Pancreas (tissue), 10 donors: ENCODE results near the gene CXXC1. TPM values are rescaled to one million over a fixed set of nuclear protein-coding genes. Genes with fewer than 3 reads are reported as not detected.
"Not testable (repeated sequence)": the region's sequence is repeated elsewhere in the genome, so short reads cannot be mapped to it uniquely, and the experiment has no call there.

Experiments
- ATAC-seq, 4 donors: fragments of 200-7000 bp; cut with Tn5 transposase; one replicate each; pipeline versions ENCODE4 v1.8.0 to v1.9.1; 2020; ENCODE audit warnings: mild to moderate bottlenecking in 4 of 4, moderate library complexity in 4 of 4
- DNase-seq, 6 donors: peaks; one replicate each; pipeline ENCODE4 v3.0.0-alpha.2; 2020
- FAIRE-seq: peaks from 2 replicates; lab custom pipeline; 2012; peaks lifted over from hg19 to GRCh38; lab: Jason Lieb, UNC
- H3K27ac ChIP-seq, 4 donors: fragments of 200-600 bp; sonication (generic); 1 replicate in 3 of 4; 2 replicates in 1 of 4; pipeline versions ENCODE4 v1.5.0 to v1.8.0; 2020
- H3K27me3 ChIP-seq, 4 donors: fragments of 200-600 bp; one replicate each; pipeline ENCODE4 v1.8.0; 2021
- H3K36me3 ChIP-seq, 3 donors: fragments of 200-600 bp; sonication (generic) in 1 of 3; one replicate each; pipeline versions ENCODE4 v1.5.0 to v1.8.0; 2020 to 2021
- H3K4me1 ChIP-seq, 3 donors: fragments of 200-600 bp; one replicate each; pipeline ENCODE4 v1.8.0; 2021
- H3K4me3 ChIP-seq, 4 donors: fragments of 200-600 bp; sonication (generic) in 2 of 4; one replicate each; pipeline versions ENCODE4 v1.5.0 to v1.8.0; 2020 to 2021
- H3K9me3 ChIP-seq, 4 donors: fragments of 200-600 bp; one replicate each; pipeline ENCODE4 v1.8.0; 2021
- WGBS, 2 donors: extraction: QIAGEN DNeasy Blood & Tissue Kit; methylation state at CpG; one replicate each; pipeline ENCODE4 v1.1.7; 2013; 5-methylcytosine and 5-hydroxymethylcytosine counted together
- intact Hi-C, 3 donors: fragments of 100-400 bp; cut with DNase I; formaldehyde crosslinking; loops; one replicate each; pipeline versions ENCODE4 v1.11.1 to v1.14.2; 2022
- polyA plus RNA-seq, 2 donors: library from polyadenylated mRNA; stranded (reverse); fragments of 200-250 nt; gene quantifications; one replicate each; pipeline ENCODE4 v1.2.3, GENCODE V29; 2013
- total RNA-seq, 6 donors: library from RNA; stranded (reverse); fragmentation: NEBNext Ultra II Directional in 4 of 6; extraction: Animal tissue kit (Norgen Biotek cat#: 25700) in 4 of 6; gene quantifications; one replicate each; pipeline versions ENCODE4 v1.2.1 to v1.2.4, GENCODE V29; 2021 to 2023
- TF ChIP-seq, protein P1 (sequence below), 4 donors: fragments of 200-600 bp; sonication (generic) in 3 of 4; IDR thresholded peaks; one replicate each; pipeline versions ENCODE4 v1.5.0 to v1.8.0; 2021; ENCODE audit warnings: antibody characterized with exemption in 4 of 4
- donor health status: healthy with polysubstance abuse.
- donor health status: DM: no; HTN: no; CAD: no; lungs with moderate emphysema.
- donor health status: DM: no; HTN: no; CAD: no.
- donor health status: control.
- donor health status: control.
- donor health status: Bipolar disorder and iron deficiency.
- donor health status: DM: yes; HTN: yes; CAD: no.
- donor health status: DM: no; HTN: no; CAD: no.
- donor health status: DM: no; HTN: no; CAD: no.
- donor health status: DM: yes; HTN: yes; CAD: no.

The CXXC1 gene
- total and polyA plus RNA-seq, 8 donors: 39.6 to 245 (median 62.1) TPM

DNA sequence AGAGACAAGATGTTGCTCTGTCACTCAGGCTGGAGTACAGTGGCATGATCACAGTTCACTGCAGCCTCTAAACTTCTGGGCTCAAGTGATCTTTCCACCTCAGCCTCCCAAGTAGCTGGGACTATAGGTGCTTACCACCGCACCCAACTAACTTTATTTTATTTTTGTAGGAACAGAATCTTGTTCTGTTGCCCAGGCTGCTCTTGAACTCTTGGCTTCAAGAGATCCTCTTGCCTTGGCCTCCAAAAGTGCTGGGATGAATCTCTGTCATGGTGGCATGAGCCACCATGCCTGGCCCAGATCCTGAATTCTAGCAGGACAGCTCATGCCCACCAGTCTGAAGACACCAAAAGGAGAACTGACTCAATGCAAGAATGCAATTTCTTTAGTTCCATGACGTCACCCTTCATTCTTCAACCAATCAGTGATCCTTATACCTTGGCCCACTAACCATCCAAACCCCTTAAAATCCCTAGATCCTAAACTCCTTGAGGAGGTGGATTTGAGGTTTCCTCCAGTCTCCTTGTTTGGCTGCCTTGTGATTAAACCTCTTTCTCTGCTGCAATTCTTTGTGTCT, 25.6 kb upstream of the CXXC1 start:
- DNase-seq (no peak), ATAC-seq (no peak), FAIRE-seq (no peak)
- Histone ChIP-seq H3K27me3 (no peaks in the 10 kb centered on the region), H3K9me3 (no peaks in the 10 kb centered on the region), H3K36me3 (no peaks in the 10 kb centered on the region), H3K4me1 (peaks cover 0 to 4% (median 0%) of the 10 kb centered on the region in 3 donors), H3K27ac (no peak overlapping the region), H3K4me3 (no peak overlapping the region)
- intact Hi-C loops: no loop called here
- TF ChIP-seq, protein P1, sequence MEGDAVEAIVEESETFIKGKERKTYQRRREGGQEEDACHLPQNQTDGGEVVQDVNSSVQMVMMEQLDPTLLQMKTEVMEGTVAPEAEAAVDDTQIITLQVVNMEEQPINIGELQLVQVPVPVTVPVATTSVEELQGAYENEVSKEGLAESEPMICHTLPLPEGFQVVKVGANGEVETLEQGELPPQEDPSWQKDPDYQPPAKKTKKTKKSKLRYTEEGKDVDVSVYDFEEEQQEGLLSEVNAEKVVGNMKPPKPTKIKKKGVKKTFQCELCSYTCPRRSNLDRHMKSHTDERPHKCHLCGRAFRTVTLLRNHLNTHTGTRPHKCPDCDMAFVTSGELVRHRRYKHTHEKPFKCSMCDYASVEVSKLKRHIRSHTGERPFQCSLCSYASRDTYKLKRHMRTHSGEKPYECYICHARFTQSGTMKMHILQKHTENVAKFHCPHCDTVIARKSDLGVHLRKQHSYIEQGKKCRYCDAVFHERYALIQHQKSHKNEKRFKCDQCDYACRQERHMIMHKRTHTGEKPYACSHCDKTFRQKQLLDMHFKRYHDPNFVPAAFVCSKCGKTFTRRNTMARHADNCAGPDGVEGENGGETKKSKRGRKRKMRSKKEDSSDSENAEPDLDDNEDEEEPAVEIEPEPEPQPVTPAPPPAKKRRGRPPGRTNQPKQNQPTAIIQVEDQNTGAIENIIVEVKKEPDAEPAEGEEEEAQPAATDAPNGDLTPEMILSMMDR (IDR thresholded peaks at IDR 0.05): no peak
- WGBS, 2 donors: 89 to 92% methylated on average over 2 of the region's 2 CpGs

DNA sequence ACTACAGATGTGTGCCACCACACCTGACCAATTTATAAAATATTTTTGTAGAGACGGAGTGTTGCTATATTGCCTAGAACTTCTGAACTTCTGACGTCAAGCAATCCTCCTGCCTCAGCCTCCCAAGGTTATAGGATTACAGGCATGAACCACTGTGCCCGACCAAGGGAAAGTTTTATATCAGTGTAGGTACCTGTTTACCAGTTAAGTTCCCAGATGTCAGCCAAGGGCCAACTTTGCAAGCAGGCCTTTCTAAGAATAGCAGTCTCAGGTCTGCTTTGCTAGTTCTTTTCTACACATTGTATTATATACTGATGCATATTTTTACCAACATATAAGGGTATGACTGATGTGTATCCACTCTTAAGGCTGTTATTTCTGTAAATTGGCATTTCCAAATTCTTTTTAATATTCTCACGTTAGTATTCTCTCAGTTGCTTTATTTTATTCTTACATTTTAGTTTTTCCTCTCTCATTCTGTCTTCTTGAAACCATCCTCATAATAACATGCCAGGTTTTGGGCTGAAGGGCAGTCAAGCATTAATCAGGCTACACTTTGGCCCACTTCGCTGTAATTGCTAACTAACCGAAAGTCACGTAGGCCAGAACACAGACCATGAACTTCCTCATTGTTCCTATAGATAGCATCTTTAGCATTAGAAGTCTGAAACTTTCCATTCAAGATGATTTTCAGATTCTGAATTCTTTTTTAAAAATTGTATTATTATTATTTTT, 25.0 kb upstream of the CXXC1 start:
- TF ChIP-seq, protein P1 (IDR thresholded peaks at IDR 0.05): no peak
- H3K9me3 ChIP-seq: no peaks in the 10 kb centered on the region

DNA sequence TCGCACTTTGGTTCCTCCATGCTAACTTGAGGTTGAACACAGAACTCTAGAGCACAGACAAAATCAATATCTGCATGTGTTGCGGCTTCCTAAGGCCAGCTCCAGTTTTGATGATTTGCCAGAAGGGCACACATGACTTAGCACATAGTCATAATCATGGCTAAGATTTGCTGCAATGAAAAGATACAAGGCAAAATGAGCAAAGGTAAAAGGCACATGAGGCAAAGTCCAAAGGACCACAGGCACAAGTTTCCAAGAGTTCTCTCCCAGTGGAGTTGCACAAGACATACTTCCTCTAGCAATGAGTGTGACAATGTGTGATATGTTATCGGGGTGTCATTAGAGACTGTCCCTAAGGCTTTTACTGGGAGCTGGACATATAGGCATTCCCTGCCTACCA, 24.2 kb upstream of the CXXC1 start:
- DNase-seq (peak in 3 of 6 donors; percentile 21 to 56 (median 52)), ATAC-seq (peak in 3 of 4 donors; percentile 22 to 62 (median 49)), FAIRE-seq (no peak)
- Histone ChIP-seq H3K27ac (no peak overlapping the region), H3K36me3 (no peaks in the 10 kb centered on the region), H3K4me3 (no peak overlapping the region), H3K27me3 (no peaks in the 10 kb centered on the region), H3K4me1 (peaks cover 0 to 11% (median 0%) of the 10 kb centered on the region in 3 donors), H3K9me3 (no peaks in the 10 kb centered on the region)
- 30% methylated on average over 3 of the region's 3 CpGs for WGBS, 2 donors
- intact Hi-C loops: no loop called here
- TF ChIP-seq, protein P1 (IDR thresholded peaks at IDR 0.05): no peak

More for the DNA sequence above, 25.0 kb upstream of the CXXC1 start:
- WGBS, 2 donors: 75 to 78% methylated on average over 7 of the region's 7 CpGs
- Histone ChIP-seq H3K4me1 (peaks cover 0 to 6% (median 0%) of the 10 kb centered on the region in 3 donors), H3K27me3 (no peaks in the 10 kb centered on the region), H3K27ac (no peak overlapping the region), H3K4me3 (no peak overlapping the region), H3K36me3 (no peaks in the 10 kb centered on the region)
- ATAC-seq: no peak
- FAIRE-seq: no peak
- DNase-seq: no peak
- intact Hi-C loops: no loop called here

DNA sequence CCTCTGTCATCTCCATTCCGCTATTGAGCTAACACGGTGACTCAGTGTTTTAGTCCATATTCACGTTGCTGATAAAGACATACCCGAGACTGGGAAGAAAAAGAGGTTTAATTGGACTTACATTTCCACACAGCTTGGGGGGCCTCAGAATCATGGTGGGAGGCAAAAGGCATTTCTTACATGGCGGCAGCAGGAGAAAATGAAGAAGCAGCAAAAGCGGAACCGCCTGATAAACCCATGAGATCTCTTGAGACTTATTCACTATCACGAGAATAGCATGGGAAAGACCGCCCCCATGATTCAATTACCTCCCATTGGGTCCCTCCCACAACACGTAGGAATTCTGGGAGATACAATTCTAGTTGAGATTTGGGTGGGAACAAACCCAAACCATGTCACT, 22.6 kb upstream of the CXXC1 start:
- no peak for ATAC-seq
- no peaks in the 10 kb centered on the region for H3K9me3 ChIP-seq
- 83 to 85% methylated on average over 10 of the region's 10 CpGs for WGBS, 2 donors

DNA sequence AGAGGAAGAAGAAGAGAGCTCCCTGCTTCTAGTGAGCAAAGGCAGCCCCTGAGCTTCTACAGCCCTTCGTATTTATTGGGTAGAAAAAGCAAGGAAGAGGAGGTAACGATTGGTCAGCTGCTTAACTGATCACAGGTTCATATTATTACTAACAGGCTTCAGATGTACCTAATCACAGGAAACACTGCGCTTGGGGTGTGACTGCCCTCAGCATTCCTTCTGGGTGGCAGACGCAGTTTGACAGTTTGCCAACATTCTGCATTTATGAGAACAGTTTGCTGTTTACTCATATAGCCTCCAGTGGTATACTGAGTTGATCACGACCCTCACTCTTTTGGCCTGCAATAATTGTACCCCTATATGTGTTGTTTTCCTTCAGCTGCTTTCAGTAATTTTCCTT, 21.4 kb upstream of the CXXC1 start:
- H3K27ac ChIP-seq, H3K9me3 ChIP-seq, H3K4me3 ChIP-seq, FAIRE-seq, DNase-seq, H3K27me3 ChIP-seq, H3K36me3 ChIP-seq, intact Hi-C loops, ATAC-seq: not testable (repeated sequence)
- WGBS, 2 donors: 58 to 65% methylated on average over 5 of the region's 5 CpGs
- H3K4me1 ChIP-seq: peaks cover 0 to 11% (median 0%) of the 10 kb centered on the region in 3 donors

More for the DNA sequence above, 22.6 kb upstream of the CXXC1 start:
- DNase-seq (no peak), FAIRE-seq (no peak)
- H3K27me3 ChIP-seq: no peaks in the 10 kb centered on the region
- intact Hi-C loops: no loop called here
- no peaks in the 10 kb centered on the region for H3K36me3 ChIP-seq
- TF ChIP-seq, protein P1 (IDR thresholded peaks at IDR 0.05): no peak
- peaks cover 0 to 11% (median 0%) of the 10 kb centered on the region in 3 donors for H3K4me1 ChIP-seq
- H3K4me3 ChIP-seq: no peak overlapping the region
- H3K27ac ChIP-seq: no peak overlapping the region
